GM12892 (cell line): ENCODE data around the gene TRA2A.

Experiments
- DNase-seq: peaks from one replicate; pipeline ENCODE4 v3.0.0; 2011; ENCODE audit not compliant: insufficient read length
- FAIRE-seq: peaks from 2 replicates; lab custom pipeline; 2011; peaks lifted over from hg19 to GRCh38; lab: Jason Lieb, UNC
- POLR2A ChIP-seq: IDR thresholded peaks from 2 replicates; pipeline ENCODE4 v1.6.1; 2011; ENCODE audit warnings: low read depth, low read length, control low read depth
- POLR2AphosphoS5 ChIP-seq: IDR thresholded peaks from 2 replicates; pipeline ENCODE4 v1.6.1; 2011; ENCODE audit warnings: low read depth, low read length, control low read depth
- TAF1 ChIP-seq: IDR thresholded peaks from 2 replicates; pipeline ENCODE4 v1.6.1; 2011; ENCODE audit warnings: low read depth, mild to moderate bottlenecking, control low read depth, low read length, borderline replicate concordance

Gene TRA2A

DNA sequence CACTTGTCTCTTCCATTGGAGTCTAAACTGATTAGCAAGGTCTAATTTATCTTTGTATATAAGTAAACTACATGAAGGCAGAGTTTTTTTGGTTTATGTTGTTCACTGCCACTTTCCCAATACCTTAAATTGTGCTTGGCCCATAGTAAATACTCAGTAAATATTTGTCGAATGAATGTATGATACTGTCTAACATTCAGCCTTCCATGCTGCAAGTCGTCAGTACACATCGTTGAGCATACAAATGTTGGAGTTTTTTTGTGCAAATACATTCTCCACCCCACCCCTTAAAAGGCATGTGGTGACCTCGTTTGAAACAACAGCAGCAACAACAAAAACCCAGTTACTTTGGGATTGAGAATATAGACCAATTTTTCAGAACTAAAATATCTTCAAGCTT lies 44.1 kb downstream of the TRA2A start:
- DNase-seq (no peak), FAIRE-seq (no peak)
- TF ChIP-seq TAF1 (no peak), POLR2A (no peak), POLR2AphosphoS5 (no peak)

- no peak for DNase-seq
- no peak for FAIRE-seq
- no peak for TF ChIP-seq POLR2AphosphoS5
These were observed 45.6 kb downstream of the TRA2A start for GRCh38 chr7:23486002-23486773.

DNA sequence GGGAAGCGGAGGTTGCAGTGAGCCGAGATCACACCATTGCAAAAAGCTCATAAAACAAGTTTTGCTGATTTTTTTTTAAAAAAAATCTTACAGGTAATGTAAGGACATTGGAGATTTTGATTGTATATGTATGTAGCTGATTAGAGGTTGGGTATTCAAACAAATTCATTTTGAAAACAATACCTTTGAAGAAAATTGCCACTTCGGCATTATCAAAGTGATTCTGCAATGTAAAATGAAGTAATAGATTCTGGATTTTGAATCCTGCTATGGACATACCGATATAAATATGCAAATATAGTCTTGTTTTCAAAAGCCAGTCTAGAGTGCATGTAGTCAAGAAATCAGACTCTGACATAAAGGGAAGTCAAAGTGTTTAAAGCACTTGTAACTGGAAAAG lies 49.1 kb downstream of the TRA2A start:
- TF ChIP-seq POLR2A: no peak
- no peak for TF ChIP-seq TAF1
- TF ChIP-seq POLR2AphosphoS5: no peak
- no peak for FAIRE-seq
- no peak for DNase-seq

DNA sequence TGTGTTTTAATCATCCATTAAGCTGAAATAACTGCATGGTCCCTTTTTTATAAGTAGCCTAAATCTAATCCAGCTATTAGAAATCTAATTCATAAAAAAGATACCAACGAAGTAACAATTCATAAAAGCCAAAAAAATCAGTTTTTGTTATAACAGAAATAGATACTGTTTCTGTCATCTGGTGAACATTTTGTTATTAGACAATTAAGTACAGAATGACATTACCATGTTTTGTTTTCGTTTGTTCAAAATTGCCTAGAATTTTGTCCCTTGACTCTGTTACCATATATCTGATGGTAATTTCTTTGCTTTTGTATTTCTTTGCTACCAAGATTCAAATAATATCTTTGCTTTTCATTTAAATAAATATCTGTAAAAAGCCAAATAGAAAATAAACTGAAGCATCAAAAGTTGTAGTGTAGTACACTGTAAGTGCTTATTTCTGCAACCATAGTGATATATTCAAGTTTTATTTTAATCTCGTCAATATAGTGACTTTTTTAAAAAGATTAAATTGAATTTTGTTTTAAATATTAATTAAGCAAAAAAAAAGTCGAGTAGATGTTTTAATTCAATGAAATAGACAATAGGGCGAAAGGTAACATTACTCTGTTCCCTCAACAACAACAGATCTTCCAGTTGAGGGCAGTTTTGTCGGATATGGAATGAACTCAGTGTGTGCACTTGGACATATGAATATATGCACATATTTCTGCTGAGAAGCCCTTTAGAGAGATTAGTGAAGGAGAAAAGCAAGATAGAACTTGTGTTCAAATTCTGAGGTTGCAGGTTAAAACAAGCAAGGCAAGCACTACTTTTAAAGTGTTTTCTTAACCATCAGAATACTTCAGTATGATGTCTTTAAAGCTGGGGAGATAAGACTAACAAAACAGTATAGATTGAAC lies 53.6 kb downstream of the TRA2A start:
- DNase-seq (no peak), FAIRE-seq (no peak)
- no peak for TF ChIP-seq POLR2AphosphoS5
- no peak for TF ChIP-seq TAF1

- DNase-seq: no peak
- TF ChIP-seq POLR2A: no peak
- no peak for TF ChIP-seq POLR2AphosphoS5
- TF ChIP-seq TAF1: no peak
- FAIRE-seq: no peak
These were observed 54.7 kb downstream of the TRA2A start for GRCh38 chr7:23477157-23477499.

DNA sequence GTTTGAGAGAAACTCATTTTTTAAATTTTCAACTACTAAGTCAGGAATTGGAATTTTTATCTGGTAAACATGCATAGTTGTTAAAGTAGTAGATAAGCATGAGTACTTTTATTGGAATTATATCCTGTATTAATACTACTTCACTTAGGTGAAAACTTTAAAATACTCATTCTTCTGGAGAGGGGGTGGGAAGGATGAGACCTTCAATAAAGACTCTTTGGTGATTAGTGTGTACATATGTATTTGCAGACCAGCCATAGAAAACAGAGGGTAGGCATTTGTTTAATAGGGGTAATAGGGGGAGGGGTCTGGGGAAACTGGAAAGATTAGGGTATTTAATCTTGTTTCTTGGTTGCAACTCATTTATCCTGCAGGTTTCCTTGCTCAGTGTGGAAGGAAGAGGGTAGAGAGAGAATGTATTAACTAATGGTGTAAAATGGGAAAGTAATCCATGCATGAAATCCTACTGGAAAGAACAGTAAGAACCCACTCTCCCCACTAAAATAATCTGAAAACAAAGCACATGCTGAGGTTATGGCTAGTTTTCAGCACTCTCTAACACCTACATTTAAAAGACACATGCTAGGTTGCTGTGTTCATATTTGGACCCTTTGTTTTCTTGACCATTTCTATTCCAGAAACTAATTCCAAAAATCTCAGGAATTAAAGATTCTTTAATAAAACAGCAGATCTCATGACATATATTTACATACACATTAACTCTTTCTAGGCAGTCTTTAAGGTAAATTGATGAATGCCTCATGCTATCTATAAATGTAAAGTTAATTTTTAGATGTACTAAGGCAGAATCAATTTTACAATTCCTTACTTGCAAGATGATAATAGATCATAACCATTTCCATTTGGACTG lies 55.3 kb downstream of the TRA2A start:
- TF ChIP-seq TAF1 (no peak), POLR2A (no peak), POLR2AphosphoS5 (no peak)
- no peak for DNase-seq
- no peak for FAIRE-seq

DNA sequence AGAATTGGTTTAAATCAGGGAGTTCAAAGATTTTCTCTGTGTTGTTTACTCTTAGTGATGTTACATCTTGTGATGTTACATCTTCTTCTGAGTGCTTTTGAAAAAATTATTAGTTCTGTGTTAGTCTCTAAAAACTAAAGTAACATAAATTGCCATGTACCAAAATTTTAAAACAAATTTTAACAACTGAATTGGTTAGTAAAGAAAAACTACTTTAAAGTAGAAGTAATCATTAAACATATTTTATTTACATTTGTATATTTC lies 56.3 kb downstream of the TRA2A start:
- TF ChIP-seq TAF1 (no peak), POLR2AphosphoS5 (no peak)
- FAIRE-seq: no peak
- no peak for DNase-seq

GRCh38 chr7:23474829-23475575 lies 56.8 kb downstream of the TRA2A start:
- DNase-seq (no peak), FAIRE-seq (peak; percentile 62)
- no peak for TF ChIP-seq POLR2A
- TF ChIP-seq POLR2AphosphoS5: no peak
- no peak for TF ChIP-seq TAF1

DNA sequence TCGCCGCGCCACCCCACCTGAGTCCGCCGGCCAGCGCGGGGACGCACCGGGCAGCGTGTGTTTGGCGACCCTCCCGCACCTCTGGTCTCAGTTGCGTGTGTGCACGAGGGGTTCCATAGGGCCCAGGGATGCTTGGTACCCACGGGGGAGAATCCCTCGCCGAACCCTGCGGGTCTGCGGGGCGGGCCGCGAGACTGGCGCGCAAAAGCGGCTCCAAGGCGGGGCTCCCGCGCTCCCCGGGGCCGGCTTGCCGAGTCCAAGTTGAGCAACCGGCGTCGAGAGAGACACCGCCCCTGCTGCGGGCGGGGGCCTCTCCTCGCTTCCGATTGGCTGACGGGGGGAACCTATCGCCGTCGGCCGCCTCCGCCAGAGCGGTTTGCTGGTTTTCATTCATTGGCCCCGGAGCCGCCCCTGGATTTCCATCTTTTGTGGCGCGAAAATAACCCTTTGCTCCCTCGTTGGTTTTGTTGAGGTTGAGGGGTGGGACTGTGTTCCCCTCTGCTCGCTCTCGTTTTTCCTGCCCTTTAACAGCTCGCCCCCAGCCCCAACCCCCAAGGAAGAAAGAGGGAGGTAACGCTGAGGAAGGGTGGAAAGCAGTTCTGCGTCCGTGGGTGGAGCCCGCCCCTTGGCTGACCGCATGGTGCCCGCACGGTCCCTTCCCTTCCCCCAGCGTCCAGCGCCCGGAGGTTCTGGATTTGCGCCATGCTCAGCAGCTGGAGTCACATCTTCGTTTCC lies 57.5 kb downstream of the TRA2A start:
- DNase-seq (peak; percentile 81), FAIRE-seq (peak; percentile 98)
- TF ChIP-seq POLR2AphosphoS5: peak; percentile 75
- TF ChIP-seq POLR2A: peak; percentile 90
- peak; percentile 83 for TF ChIP-seq TAF1

- DNase-seq (no peak), FAIRE-seq (no peak)
These were observed 58.0 kb downstream of the TRA2A start for GRCh38 chr7:23473844-23474093.

More at GRCh38 chr7:23473844-23474093, 58.0 kb downstream of the TRA2A start:
- no peak for TF ChIP-seq POLR2AphosphoS5
- TF ChIP-seq TAF1: no peak
- TF ChIP-seq POLR2A: no peak
